ENCODE results near the gene ACP5.

The ACP5 gene

DNA sequence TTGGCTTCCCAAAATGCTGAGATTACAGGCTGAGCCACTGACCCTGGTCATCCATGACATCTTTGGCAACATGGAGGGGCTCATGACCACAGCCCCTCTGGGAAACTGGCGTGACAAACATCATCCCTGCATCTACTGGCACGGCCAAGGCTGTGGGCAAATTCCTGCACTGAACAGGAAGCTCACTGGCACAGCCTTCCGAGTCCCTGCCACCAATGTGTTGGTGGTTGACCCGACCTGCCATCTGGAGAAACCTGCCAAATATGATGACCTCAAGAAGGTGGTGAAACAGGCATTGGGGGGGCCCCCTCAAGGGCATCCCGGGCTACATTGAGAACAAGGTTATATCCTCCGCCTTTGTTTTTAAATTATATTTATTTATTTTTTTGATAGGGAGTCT, 8.9 kb upstream of the ACP5 start (continued):
- TF ChIP-seq, protein P1, sequence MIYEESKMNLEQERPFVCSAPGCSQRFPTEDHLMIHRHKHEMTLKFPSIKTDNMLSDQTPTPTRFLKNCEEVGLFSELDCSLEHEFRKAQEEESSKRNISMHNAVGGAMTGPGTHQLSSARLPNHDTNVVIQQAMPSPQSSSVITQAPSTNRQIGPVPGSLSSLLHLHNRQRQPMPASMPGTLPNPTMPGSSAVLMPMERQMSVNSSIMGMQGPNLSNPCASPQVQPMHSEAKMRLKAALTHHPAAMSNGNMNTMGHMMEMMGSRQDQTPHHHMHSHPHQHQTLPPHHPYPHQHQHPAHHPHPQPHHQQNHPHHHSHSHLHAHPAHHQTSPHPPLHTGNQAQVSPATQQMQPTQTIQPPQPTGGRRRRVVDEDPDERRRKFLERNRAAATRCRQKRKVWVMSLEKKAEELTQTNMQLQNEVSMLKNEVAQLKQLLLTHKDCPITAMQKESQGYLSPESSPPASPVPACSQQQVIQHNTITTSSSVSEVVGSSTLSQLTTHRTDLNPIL (CRISPR knock-in tag; IDR thresholded peaks at IDR 0.05; ENCODE audit: low read depth), result no peak
- TF ChIP-seq OSR1 (CRISPR knock-in tag; IDR thresholded peaks at IDR 0.05) (no peak), RARB (CRISPR knock-in tag; IDR thresholded peaks at IDR 0.05) (no peak), TCF4 (CRISPR knock-in tag; IDR thresholded peaks at IDR 0.05; ENCODE audit: borderline replicate concordance) (no peak), GLIS3 (CRISPR knock-in tag; IDR thresholded peaks at IDR 0.05) (no peak)
- TF ChIP-seq, protein P2, sequence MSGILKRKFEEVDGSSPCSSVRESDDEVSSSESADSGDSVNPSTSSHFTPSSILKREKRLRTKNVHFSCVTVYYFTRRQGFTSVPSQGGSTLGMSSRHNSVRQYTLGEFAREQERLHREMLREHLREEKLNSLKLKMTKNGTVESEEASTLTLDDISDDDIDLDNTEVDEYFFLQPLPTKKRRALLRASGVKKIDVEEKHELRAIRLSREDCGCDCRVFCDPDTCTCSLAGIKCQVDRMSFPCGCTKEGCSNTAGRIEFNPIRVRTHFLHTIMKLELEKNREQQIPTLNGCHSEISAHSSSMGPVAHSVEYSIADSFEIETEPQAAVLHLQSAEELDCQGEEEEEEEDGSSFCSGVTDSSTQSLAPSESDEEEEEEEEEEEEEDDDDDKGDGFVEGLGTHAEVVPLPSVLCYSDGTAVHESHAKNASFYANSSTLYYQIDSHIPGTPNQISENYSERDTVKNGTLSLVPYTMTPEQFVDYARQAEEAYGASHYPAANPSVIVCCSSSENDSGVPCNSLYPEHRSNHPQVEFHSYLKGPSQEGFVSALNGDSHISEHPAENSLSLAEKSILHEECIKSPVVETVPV (CRISPR knock-in tag; IDR thresholded peaks at IDR 0.05), result no peak

- no peak for TF ChIP-seq TOX (CRISPR knock-in tag; IDR thresholded peaks at IDR 0.05; ENCODE audit: borderline replicate concordance)
- no peak for TF ChIP-seq ZFP30 (CRISPR knock-in tag; IDR thresholded peaks at IDR 0.05)
- no peak for TF ChIP-seq ZNF565 (CRISPR knock-in tag; conservative IDR thresholded peaks at IDR 0.05; ENCODE audit: low read depth)
- TF ChIP-seq, protein P2 (CRISPR knock-in tag; IDR thresholded peaks at IDR 0.05), result no peak
- no peak for TF ChIP-seq CSDC2 (CRISPR knock-in tag; IDR thresholded peaks at IDR 0.05)
- TF ChIP-seq SNAI2 (CRISPR knock-in tag; IDR thresholded peaks at IDR 0.05), result no peak
- no peak for TF ChIP-seq OSR1 (CRISPR knock-in tag; IDR thresholded peaks at IDR 0.05)
- no peak for TF ChIP-seq GLIS3 (CRISPR knock-in tag; IDR thresholded peaks at IDR 0.05)
- TF ChIP-seq ISL1 (CRISPR knock-in tag; IDR thresholded peaks at IDR 0.05), result no peak
- ATAC-seq, result no peak
Observed at GRCh38 chr19:11581740-11582139, 4.3 kb upstream of the ACP5 start.

- TF ChIP-seq ESRRG (CRISPR knock-in tag; IDR thresholded peaks at IDR 0.05), result no peak
- no peak for TF ChIP-seq RARB (CRISPR knock-in tag; IDR thresholded peaks at IDR 0.05)
- TF ChIP-seq, protein P3, sequence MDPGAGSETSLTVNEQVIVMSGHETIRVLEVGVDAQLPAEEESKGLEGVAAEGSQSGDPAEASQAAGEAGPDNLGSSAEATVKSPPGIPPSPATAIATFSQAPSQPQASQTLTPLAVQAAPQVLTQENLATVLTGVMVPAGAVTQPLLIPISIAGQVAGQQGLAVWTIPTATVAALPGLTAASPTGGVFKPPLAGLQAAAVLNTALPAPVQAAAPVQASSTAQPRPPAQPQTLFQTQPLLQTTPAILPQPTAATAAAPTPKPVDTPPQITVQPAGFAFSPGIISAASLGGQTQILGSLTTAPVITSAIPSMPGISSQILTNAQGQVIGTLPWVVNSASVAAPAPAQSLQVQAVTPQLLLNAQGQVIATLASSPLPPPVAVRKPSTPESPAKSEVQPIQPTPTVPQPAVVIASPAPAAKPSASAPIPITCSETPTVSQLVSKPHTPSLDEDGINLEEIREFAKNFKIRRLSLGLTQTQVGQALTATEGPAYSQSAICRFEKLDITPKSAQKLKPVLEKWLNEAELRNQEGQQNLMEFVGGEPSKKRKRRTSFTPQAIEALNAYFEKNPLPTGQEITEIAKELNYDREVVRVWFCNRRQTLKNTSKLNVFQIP (CRISPR knock-in tag; IDR thresholded peaks at IDR 0.05; ENCODE audit: borderline replicate concordance, low read depth), result no peak
- TF ChIP-seq, protein P1 (CRISPR knock-in tag; IDR thresholded peaks at IDR 0.05; ENCODE audit: low read depth), result no peak
- TF ChIP-seq BACH2 (CRISPR knock-in tag; IDR thresholded peaks at IDR 0.05; ENCODE audit: borderline replicate concordance), result no peak
- TF ChIP-seq ISL1 (CRISPR knock-in tag; IDR thresholded peaks at IDR 0.05), result no peak
- TF ChIP-seq GLIS3 (CRISPR knock-in tag; IDR thresholded peaks at IDR 0.05), result no peak
- TF ChIP-seq SNAI2 (CRISPR knock-in tag; IDR thresholded peaks at IDR 0.05), result no peak
- no peak for TF ChIP-seq ZC3H10 (CRISPR knock-in tag; IDR thresholded peaks at IDR 0.05)
- no peak for TF ChIP-seq ZFP30 (CRISPR knock-in tag; IDR thresholded peaks at IDR 0.05)
- TF ChIP-seq TCF4 (CRISPR knock-in tag; IDR thresholded peaks at IDR 0.05; ENCODE audit: borderline replicate concordance), result no peak
- no peak for ATAC-seq
Observed at GRCh38 chr19:11580116-11580515, 2.7 kb upstream of the ACP5 start.

GRCh38 chr19:11578258-11579142, 1.1 kb upstream of the ACP5 start:
- no peak for ATAC-seq
- no peak for TF ChIP-seq TOX (CRISPR knock-in tag; IDR thresholded peaks at IDR 0.05; ENCODE audit: borderline replicate concordance)
- TF ChIP-seq OSR1 (CRISPR knock-in tag; IDR thresholded peaks at IDR 0.05), result no peak
- TF ChIP-seq TCF4 (CRISPR knock-in tag; IDR thresholded peaks at IDR 0.05; ENCODE audit: borderline replicate concordance), result no peak
- no peak for TF ChIP-seq ZNF565 (CRISPR knock-in tag; conservative IDR thresholded peaks at IDR 0.05; ENCODE audit: low read depth)
- no peak for TF ChIP-seq ZC3H10 (CRISPR knock-in tag; IDR thresholded peaks at IDR 0.05)
- TF ChIP-seq ZFP30 (CRISPR knock-in tag; IDR thresholded peaks at IDR 0.05), result no peak
- no peak for TF ChIP-seq TSHZ2 (CRISPR knock-in tag; IDR thresholded peaks at IDR 0.05)
- TF ChIP-seq, protein P1 (CRISPR knock-in tag; IDR thresholded peaks at IDR 0.05; ENCODE audit: low read depth), result no peak
- TF ChIP-seq, protein P3 (CRISPR knock-in tag; IDR thresholded peaks at IDR 0.05; ENCODE audit: borderline replicate concordance, low read depth), result no peak
- no peak for TF ChIP-seq CSDC2 (CRISPR knock-in tag; IDR thresholded peaks at IDR 0.05)
- TF ChIP-seq ZFP3 (CRISPR knock-in tag; IDR thresholded peaks at IDR 0.05), result no peak

All from SK-N-SH treated with all-trans-retinoic acid at 6 μM for 48 hours (cell line).